GM21526 (cell line): ENCODE data around the gene TRAP1.
"Not testable (repeated sequence)": the region's sequence is repeated elsewhere in the genome, so short reads cannot be mapped to it uniquely, and the experiment has no call there.

Experiments used
- ATAC-seq: cut with Tn5 transposase; IDR thresholded peaks from one replicate; pipeline ENCODE4 v1.9.1; 2021; ENCODE audit warnings: moderate library complexity; ENCODE audit not compliant: unreplicated experiment, low FRiP score

The TRAP1 gene

DNA sequence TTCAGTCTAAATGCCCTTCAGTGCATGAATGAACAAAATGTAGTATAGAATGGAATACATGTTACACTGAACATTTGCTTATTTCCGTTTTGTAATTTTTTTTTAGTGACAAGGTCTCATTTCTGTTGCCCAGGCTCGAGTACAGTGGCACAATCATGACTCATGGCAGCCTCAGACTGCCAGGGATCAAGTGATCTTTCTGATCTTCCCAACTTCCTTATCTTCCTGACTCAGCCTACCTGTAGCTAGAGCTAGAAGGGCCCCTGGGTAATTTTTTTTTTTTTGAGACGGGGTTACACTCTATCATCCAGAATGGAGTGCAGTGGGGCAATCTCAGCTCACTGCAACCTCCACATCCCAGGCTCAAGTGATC lies 98.6 kb downstream of the TRAP1 start:
- no peak for ATAC-seq

DNA sequence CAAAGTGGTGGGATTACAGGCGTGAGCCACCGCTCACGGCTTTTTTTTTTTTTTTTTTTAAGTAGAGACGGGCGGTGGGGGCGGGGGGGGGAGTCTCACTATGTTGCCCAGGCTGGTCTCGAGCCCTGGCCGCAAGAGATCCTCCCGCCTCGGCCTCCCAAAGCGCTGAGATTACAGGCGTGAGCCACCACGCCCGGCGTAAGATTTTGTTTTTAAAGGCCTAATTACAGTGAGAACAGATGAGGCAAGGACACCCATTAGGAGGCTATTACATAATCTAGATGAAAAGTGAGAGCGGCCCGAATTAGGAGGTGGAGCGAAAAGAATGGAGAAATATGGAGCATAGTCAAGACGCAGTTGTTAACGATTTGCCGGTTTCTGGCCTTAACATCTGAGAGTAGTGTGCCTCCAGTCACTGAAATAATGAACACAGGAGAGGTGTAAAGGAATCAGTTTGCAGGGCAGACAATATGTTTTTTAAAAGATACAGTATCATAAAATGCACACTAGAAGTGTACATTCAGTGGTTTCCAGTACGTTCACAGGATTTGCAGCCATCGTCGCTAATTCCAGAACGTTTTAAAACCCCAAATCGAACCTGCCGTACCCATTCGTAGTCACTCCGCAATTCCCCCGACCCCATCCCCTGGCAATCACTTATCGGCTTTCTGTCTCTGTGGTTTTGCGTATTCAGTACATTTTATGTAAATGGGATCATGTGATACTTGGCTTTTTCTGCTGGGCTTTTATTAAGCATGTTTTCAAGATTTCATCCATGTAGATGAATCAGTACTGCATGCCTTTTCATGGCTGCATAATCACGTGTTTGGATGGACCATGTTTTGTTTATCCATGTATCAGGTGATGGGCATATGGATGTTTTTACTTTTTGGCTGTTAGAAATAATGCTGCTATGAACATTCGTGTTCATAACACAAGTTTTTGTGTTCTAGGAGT lies 104.5 kb downstream of the TRAP1 start:
- no peak for ATAC-seq

DNA sequence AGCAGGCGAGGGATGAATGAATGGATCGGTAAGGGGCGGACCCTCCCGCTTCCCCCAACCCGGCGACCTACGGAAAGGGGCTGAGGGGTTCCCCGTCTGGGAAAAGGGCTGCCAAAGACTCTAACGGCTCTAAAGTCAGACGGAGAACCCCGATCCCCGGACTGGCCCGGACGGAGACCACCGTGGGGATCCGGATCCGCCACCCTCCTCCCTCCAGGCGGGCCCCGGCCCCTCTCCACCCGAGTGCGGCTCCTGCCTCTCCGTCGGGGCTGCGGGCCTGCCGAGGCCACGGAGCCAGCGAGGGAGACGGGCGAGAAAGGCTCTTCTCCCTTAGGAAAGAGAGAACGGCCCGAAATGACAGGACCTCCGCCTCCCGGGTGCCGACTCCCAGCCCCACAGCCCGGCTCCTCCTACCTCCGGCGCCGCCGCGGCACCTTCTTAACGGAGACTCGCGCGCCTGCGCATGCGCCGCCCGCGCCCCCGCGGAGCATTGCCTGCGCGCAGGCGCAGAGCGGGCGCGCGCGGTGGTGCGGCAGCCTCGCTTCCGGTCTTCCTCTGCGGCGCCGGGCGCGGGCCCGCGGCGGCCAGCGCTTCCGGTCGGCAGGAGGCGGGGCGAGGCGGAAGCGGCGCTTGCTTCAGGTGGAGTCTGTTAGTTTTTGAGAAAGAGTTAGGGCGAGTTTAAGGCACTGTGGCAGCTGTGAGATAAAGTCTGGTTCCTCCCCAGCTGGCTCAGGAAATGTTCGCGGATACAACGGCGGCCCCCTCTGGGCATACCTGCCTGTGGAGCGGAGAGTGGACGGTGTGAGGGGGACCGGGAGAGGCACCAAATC lies 106.0 kb downstream of the TRAP1 start, which contains the start of gene SLX4:
Gene SLX4, minus strand, starts transcription at position 461 of the 830 bp plus-strand sequence. CDS start 2,642 bp downstream, outside the sequence.
- peak; percentile 77 for ATAC-seq

- no peak for ATAC-seq
Measured at GRCh38 chr16:3610698-3611145, 106.6 kb downstream of the TRAP1 start.

DNA sequence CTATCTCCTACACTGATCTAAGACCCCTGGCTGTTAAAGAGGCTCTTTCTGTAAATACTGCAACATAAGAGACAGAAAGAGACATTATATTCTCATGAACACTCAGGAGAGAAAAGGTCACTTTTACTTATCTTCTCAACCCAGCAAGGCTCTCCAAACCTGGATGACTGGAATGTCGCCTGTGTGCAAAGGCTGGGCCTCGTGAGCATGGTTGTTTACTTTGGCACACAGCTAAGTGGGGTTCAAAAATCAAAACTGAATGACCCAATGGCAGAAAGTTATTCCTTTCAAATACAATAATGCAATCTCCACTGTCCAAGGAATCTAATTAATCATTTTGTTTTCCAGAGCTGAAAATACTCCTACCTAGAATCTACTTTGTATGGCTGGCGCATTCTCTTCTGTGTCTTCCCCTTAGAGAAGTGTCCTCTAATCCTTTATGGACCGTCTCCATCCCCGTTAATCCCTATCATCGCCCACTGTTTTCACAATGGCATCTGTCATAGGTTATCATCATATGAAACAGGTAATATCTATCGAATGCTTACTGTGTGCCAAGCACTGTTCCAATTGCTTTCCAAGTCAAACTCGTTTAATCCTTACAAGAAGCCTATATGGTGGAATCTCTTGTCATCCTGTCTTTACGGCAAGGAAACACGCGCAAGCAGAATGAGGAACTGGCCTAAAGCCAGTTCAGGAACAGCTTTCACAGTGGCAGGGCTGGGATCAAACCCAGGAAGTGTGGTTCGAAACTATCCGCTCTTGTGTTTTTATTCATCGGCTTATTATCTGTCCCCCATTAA lies 107.2 kb downstream of the TRAP1 start:
- no peak for ATAC-seq

DNA sequence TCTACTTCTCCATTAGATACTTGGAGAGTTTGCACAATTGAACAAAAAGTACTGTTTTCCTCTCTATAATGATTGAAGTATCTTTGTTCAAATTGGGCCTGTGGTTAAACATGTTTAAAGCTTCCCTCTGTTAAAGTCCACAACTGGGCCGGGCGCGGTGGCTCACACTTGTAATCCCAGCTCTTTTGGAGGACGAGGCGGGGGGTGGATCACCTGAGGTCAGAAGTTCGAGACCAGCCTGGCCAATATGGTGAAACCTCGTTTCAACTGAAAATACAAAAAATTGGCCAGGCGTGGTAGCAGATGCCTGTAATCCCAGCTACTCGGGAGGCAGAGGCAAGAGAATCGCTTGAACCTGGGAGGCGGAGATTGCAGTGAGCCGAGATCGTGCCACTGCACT lies 108.3 kb downstream of the TRAP1 start:
- ATAC-seq: not testable (repeated sequence)

GRCh38 chr16:3608069-3608468 lies 109.3 kb downstream of the TRAP1 start:
- no peak for ATAC-seq
